HCT116 (cell line): ENCODE data around the gene PRDM1. TPM values are rescaled to one million over a fixed set of nuclear protein-coding genes. Genes with fewer than 3 reads are reported as not detected.
A peak's percentile ranks its signal among the peaks of the same experiment; 100 is the strongest.

Experiments used
- ATAC-seq: fragments of 200-7000 bp; cut with Tn5 transposase; 2 replicates; pipeline ENCODE4 v1.9.1; 2020; ENCODE audit warnings: mild to moderate bottlenecking, moderate library complexity
- BruUV-seq: library from RNA; stranded (reverse); fragments of 400-500 nt; replicated peaks from 2 replicates; lab custom pipeline; 2021; lab: Mats Ljungman, UMichigan
- CTCF ChIA-PET: fragments of 300-600 bp; sonication (Branson Sonifier 250); formaldehyde crosslinking; loops from one replicate; lab custom pipeline; 2021; ENCODE audit warnings: antibody characterized with exemption; lab: Charles Lee
- POLR2A ChIA-PET: fragments of 300-600, 350-600 bp; sonication (Branson Sonifier 250); formaldehyde crosslinking; loops from one replicate; lab custom pipeline; 2021; ENCODE audit warnings: antibody characterized with exemption; lab: Charles Lee
- RAD21 ChIA-PET, 2 experiments: fragments of 300-600 bp; sonication (Branson Sonifier 250); formaldehyde crosslinking; loops; one replicate each; lab custom pipeline; 2023; ENCODE audit warnings: low total read pairs in 2 of 2; ENCODE audit not compliant: uncharacterized antibody in 2 of 2, unreplicated experiment in 2 of 2, low non-redundant PET in 1 of 2; lab: Charles Lee
- DNase-seq: peaks from one replicate; pipeline ENCODE4 v3.0.0-alpha.2; 2010; ENCODE audit warnings: low read depth, low spot score
- H2AFZ ChIP-seq: fragments of 200-600 bp; shearing (Covaris generic), sonication (generic); 2 replicates; pipeline ENCODE4 v1.6.1; 2017; ENCODE audit warnings: low read depth, mixed run types, mixed read lengths, antibody characterized with exemption, low read length; ENCODE audit not compliant: poor library complexity, severe bottlenecking
- H3K27ac ChIP-seq: 2 replicates; pipeline ENCODE4 v1.5.1; 2012; ENCODE audit warnings: low read depth, low read length
- H3K27me3 ChIP-seq: fragments of 200-600 bp; sonication (generic); 2 replicates; pipeline ENCODE4 v1.6.1; 2016; ENCODE audit warnings: mixed run types, low read length, mixed read lengths; ENCODE audit not compliant: insufficient read depth
- H3K36me3 ChIP-seq, 2 experiments: fragments of 200-500 bp in 1 of 2; fragments of 200-600 bp in 1 of 2; sonication (Bioruptor generic) in 1 of 2; sonication (generic) in 1 of 2; 2 replicates each; pipeline versions ENCODE4 v1.5.1 to v1.6.1; 2014 to 2016; ENCODE audit warnings: low read length in 2 of 2, inconsistent platforms in 1 of 2, mixed read lengths in 1 of 2, mixed run types in 1 of 2; ENCODE audit not compliant: insufficient read depth in 2 of 2, control insufficient read depth in 1 of 2
- H3K4me1 ChIP-seq, 2 experiments: fragments of 200-600 bp in 1 of 2; sonication (generic) in 1 of 2; 2 replicates each; pipeline versions ENCODE4 v1.5.1 to v1.6.1; 2012 to 2017; ENCODE audit warnings: low read length in 2 of 2, inconsistent platforms in 1 of 2, mild to moderate bottlenecking in 1 of 2, mixed read lengths in 1 of 2, mixed run types in 1 of 2, moderate library complexity in 1 of 2; ENCODE audit not compliant: insufficient read depth in 2 of 2, control insufficient read depth in 1 of 2
- H3K4me2 ChIP-seq: fragments of 200-600 bp; sonication (generic); 2 replicates; pipeline ENCODE4 v1.6.1; 2017; ENCODE audit warnings: mixed run types, low read length, mixed read lengths
- H3K4me3 ChIP-seq, 2 experiments: fragments of 200-600 bp in 1 of 2; sonication (generic) in 1 of 2; replicated peaks in 1 of 2; 2 replicates each; pipeline ENCODE4 v1.5.1; 2011 to 2016; ENCODE audit warnings: low read length in 2 of 2, control low read depth in 1 of 2, low read depth in 1 of 2, mild to moderate bottlenecking in 1 of 2, mixed read lengths in 1 of 2, mixed run types in 1 of 2
- H3K79me2 ChIP-seq: fragments of 200-600 bp; sonication (generic); 2 replicates; pipeline ENCODE4 v1.6.1; 2017; ENCODE audit warnings: mild to moderate bottlenecking, mixed run types, low read length, moderate library complexity, mixed read lengths; ENCODE audit not compliant: insufficient read depth
- H3K9ac ChIP-seq: fragments of 200-600 bp; sonication (generic); 2 replicates; pipeline ENCODE4 v1.6.1; 2016; ENCODE audit warnings: low read length, mixed read lengths
- H3K9me2 ChIP-seq: fragments of 200-600 bp; sonication (generic), shearing (Covaris generic); 2 replicates; pipeline ENCODE4 v1.6.1; 2017; ENCODE audit warnings: mixed run types, mild to moderate bottlenecking, moderate library complexity; ENCODE audit not compliant: insufficient read depth
- H3K9me3 ChIP-seq, 2 experiments: fragments of 200-500 bp in 1 of 2; fragments of 200-600 bp in 1 of 2; sonication (Bioruptor generic) in 1 of 2; sonication (generic) in 1 of 2; 2 replicates each; pipeline ENCODE4 v1.6.1; 2014 to 2017; ENCODE audit warnings: low read length in 2 of 2, mixed read lengths in 2 of 2, inconsistent platforms in 1 of 2, low read depth in 1 of 2, mild to moderate bottlenecking in 1 of 2, mixed run types in 1 of 2, moderate library complexity in 1 of 2; ENCODE audit not compliant: control insufficient read depth in 1 of 2, insufficient read depth in 1 of 2
- H4K20me1 ChIP-seq: fragments of 200-600 bp; sonication (generic), shearing (Covaris generic); 2 replicates; pipeline ENCODE4 v1.6.1; 2017; ENCODE audit warnings: mixed run types, mild to moderate bottlenecking, moderate library complexity; ENCODE audit not compliant: insufficient read depth
- CBX3 ChIP-seq: IDR thresholded peaks from 2 replicates; pipeline ENCODE4 v1.6.1; 2012; ENCODE audit warnings: low read depth
- EZH2 ChIP-seq: fragments of 200-600 bp; sonication (generic); IDR thresholded peaks from 2 replicates; pipeline ENCODE4 v1.6.1; 2017; ENCODE audit warnings: antibody characterized with exemption, mixed run types
- EZH2phosphoT487 ChIP-seq: fragments of 200-600 bp; IDR thresholded peaks from 2 replicates; pipeline ENCODE4 v1.6.1; 2018; ENCODE audit warnings: antibody characterized with exemption, borderline replicate concordance
- FOSL1 ChIP-seq: IDR thresholded peaks from 2 replicates; pipeline ENCODE4 v1.6.1; 2012; ENCODE audit warnings: low read depth
- POLR2AphosphoS5 ChIP-seq: IDR thresholded peaks from 2 replicates; pipeline ENCODE4 v1.6.1; 2011; ENCODE audit warnings: mild to moderate bottlenecking, low read depth, low read length, moderate library complexity
- RAD21 ChIP-seq: IDR thresholded peaks from 2 replicates; pipeline ENCODE4 v1.6.1; 2012; ENCODE audit warnings: low read depth, mild to moderate bottlenecking
- SP1 ChIP-seq: IDR thresholded peaks from 2 replicates; pipeline ENCODE4 v1.6.1; 2012; ENCODE audit warnings: low read depth
- ZFX ChIP-seq: fragments of 450-650 bp; IDR thresholded peaks from 2 replicates; pipeline ENCODE4 v1.6.1; 2017
- intact Hi-C: fragments of 100-400 bp; cut with micrococcal nuclease; formaldehyde crosslinking; loops from 2 replicates; pipeline ENCODE4 v1.10.0; 2022
- total RNA-seq: library from RNA; stranded (reverse); gene quantifications from one replicate; pipeline ENCODE4 v1.2.1, GENCODE V29; 2021; ENCODE audit not compliant: unreplicated experiment
- TF ChIP-seq, protein P1 (sequence below): IDR thresholded peaks from 2 replicates; pipeline ENCODE4 v1.6.1; 2012
- TF ChIP-seq, protein P2 (sequence below): IDR thresholded peaks from 2 replicates; pipeline ENCODE4 v1.6.1; 2011; ENCODE audit warnings: mild to moderate bottlenecking, low read length, moderate library complexity; ENCODE audit not compliant: insufficient replicate concordance; ENCODE audit errors: extremely low read depth
- TF ChIP-seq, protein P3 (sequence below), 3 experiments: fragments of 200-600 bp in 1 of 3; sonication (generic) in 1 of 3; IDR thresholded peaks in 2 of 3; conservative IDR thresholded peaks in 1 of 3; 2 replicates each; pipeline ENCODE4 v1.5.1; 2012 to 2017; ENCODE audit warnings: low read depth in 2 of 3, low read length in 2 of 3, antibody characterized with exemption in 1 of 3, borderline replicate concordance in 1 of 3, control low read depth in 1 of 3, mild to moderate bottlenecking in 1 of 3, mixed read lengths in 1 of 3, mixed run types in 1 of 3, moderate library complexity in 1 of 3; ENCODE audit not compliant: insufficient read depth in 1 of 3
- TF ChIP-seq, protein P4 (sequence below): IDR thresholded peaks from 2 replicates; pipeline ENCODE4 v1.6.1; 2012; ENCODE audit warnings: low read depth

The PRDM1 gene
- total RNA-seq, 1 experiment from 2014 or later, result 3.4 TPM

DNA sequence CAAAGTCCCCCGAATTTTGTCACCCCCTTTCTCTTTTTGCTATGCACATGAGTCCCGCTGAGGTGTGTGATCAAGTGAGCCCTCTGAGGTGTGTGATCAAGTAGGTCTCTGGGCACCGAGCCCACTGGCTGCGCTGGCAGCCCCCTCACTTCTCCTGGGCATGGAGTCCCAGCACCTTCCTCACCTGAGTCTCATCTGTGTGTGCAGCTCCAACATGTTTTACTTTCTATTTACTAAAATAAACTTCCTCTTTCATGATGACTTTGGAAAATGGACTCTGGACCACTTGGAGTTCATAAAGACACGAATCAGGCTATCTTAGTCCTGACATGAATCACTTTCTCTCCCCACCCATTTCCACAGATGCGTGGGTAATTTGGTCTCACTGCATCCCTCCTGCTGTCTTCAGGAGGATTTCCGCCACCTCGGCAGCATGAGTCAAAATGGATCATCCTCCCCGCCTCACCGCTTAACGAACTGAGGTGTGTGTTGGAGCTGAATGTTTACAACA lies 39.8 kb downstream of the PRDM1 start:
- no peak for DNase-seq
- Histone ChIP-seq H3K4me3 (no peak overlapping the region), H3K36me3 (no peaks in the 10 kb centered on the region), H3K79me2 (no peaks in the 10 kb centered on the region), H3K9ac (no peak overlapping the region), H4K20me1 (no peaks in the 10 kb centered on the region), H3K4me1 (peaks cover 0 to 24% of the 10 kb centered on the region in 2 experiments; a peak in 3 of 4 replicates), H3K27ac (no peak overlapping the region), H3K27me3 (no peaks in the 10 kb centered on the region), H3K9me2 (no peaks in the 10 kb centered on the region), H3K9me3 (no peaks in the 10 kb centered on the region), H3K4me2 (peak overlapping the region; percentile 25; the same call in 1 of the 2 replicates), H2AFZ (no peak overlapping the region)
- TF ChIP-seq RAD21 (no peak), POLR2AphosphoS5 (no peak), SP1 (no peak), FOSL1 (no peak), ZFX (no peak), CBX3 (no peak)
- TF ChIP-seq, protein P1, sequence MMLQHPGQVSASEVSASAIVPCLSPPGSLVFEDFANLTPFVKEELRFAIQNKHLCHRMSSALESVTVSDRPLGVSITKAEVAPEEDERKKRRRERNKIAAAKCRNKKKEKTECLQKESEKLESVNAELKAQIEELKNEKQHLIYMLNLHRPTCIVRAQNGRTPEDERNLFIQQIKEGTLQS, result no peak
- RAD21 ChIA-PET, result no interaction called here
- intact Hi-C loops, result no loop called here
- BruUV-seq, result no TSS peak
- CTCF ChIA-PET, result interaction anchor here (1.3 kb wide), 1 partner anchor 15 kb away, joined by 4 read pairs; no protein-coding TSS in a partner anchor
- POLR2A ChIA-PET, result no interaction called here
- no peak for ATAC-seq

DNA sequence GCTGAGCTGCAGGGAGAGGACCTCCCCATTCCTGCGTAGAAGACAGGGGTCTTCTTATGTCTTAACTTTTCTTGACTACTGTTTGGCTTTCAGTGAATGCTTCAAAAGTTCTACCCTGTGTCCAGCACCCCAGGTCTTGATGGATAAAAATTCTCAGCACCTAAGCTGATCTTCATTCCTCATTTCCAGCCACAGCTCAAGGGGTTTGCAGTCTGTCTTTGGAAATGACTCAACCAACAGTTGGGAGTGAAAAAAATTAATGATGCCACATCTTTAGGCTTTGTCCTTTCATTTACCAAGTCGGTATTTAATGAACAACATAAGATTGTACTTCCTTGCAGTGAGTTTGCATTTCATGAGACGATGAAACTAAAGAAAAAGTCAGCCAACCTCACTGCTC lies 40.3 kb downstream of the PRDM1 start:
- Histone ChIP-seq H3K9me3 (no peaks in the 10 kb centered on the region), H3K4me1 (peaks cover 0 to 24% of the 10 kb centered on the region in 2 experiments; a peak in 3 of 4 replicates), H2AFZ (no peak overlapping the region), H3K36me3 (no peaks in the 10 kb centered on the region), H3K9ac (no peak overlapping the region), H3K27me3 (no peaks in the 10 kb centered on the region), H3K9me2 (no peaks in the 10 kb centered on the region), H3K79me2 (no peaks in the 10 kb centered on the region), H4K20me1 (no peaks in the 10 kb centered on the region), H3K4me3 (no peak overlapping the region), H3K27ac (no peak overlapping the region), H3K4me2 (peak overlapping the region; percentile 25; the same call in 1 of the 2 replicates)
- POLR2A ChIA-PET, result no interaction called here
- BruUV-seq, result no TSS peak
- DNase-seq (no peak), ATAC-seq (no peak)
- intact Hi-C loops, result no loop called here
- RAD21 ChIA-PET, result no interaction called here
- CTCF ChIA-PET, result interaction anchor here (1.3 kb wide), 1 partner anchor 14 kb away, joined by 4 read pairs; no protein-coding TSS in a partner anchor
- no peak for TF ChIP-seq EZH2
- TF ChIP-seq, protein P2, sequence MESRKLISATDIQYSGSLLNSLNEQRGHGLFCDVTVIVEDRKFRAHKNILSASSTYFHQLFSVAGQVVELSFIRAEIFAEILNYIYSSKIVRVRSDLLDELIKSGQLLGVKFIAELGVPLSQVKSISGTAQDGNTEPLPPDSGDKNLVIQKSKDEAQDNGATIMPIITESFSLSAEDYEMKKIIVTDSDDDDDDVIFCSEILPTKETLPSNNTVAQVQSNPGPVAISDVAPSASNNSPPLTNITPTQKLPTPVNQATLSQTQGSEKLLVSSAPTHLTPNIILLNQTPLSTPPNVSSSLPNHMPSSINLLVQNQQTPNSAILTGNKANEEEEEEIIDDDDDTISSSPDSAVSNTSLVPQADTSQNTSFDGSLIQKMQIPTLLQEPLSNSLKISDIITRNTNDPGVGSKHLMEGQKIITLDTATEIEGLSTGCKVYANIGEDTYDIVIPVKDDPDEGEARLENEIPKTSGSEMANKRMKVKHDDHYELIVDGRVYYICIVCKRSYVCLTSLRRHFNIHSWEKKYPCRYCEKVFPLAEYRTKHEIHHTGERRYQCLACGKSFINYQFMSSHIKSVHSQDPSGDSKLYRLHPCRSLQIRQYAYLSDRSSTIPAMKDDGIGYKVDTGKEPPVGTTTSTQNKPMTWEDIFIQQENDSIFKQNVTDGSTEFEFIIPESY, result no peak
- no peak for TF ChIP-seq EZH2phosphoT487
- TF ChIP-seq, protein P3, sequence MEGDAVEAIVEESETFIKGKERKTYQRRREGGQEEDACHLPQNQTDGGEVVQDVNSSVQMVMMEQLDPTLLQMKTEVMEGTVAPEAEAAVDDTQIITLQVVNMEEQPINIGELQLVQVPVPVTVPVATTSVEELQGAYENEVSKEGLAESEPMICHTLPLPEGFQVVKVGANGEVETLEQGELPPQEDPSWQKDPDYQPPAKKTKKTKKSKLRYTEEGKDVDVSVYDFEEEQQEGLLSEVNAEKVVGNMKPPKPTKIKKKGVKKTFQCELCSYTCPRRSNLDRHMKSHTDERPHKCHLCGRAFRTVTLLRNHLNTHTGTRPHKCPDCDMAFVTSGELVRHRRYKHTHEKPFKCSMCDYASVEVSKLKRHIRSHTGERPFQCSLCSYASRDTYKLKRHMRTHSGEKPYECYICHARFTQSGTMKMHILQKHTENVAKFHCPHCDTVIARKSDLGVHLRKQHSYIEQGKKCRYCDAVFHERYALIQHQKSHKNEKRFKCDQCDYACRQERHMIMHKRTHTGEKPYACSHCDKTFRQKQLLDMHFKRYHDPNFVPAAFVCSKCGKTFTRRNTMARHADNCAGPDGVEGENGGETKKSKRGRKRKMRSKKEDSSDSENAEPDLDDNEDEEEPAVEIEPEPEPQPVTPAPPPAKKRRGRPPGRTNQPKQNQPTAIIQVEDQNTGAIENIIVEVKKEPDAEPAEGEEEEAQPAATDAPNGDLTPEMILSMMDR (IDR thresholded peaks at IDR 0.05 in 2 of 3, conservative IDR thresholded peaks at IDR 0.05 in 1 of 3; ENCODE audit: borderline replicate concordance in 1 of 3, insufficient read depth in 1 of 3, low read depth in 2 of 3, low read length in 2 of 3), result no peak
- TF ChIP-seq, protein P4, sequence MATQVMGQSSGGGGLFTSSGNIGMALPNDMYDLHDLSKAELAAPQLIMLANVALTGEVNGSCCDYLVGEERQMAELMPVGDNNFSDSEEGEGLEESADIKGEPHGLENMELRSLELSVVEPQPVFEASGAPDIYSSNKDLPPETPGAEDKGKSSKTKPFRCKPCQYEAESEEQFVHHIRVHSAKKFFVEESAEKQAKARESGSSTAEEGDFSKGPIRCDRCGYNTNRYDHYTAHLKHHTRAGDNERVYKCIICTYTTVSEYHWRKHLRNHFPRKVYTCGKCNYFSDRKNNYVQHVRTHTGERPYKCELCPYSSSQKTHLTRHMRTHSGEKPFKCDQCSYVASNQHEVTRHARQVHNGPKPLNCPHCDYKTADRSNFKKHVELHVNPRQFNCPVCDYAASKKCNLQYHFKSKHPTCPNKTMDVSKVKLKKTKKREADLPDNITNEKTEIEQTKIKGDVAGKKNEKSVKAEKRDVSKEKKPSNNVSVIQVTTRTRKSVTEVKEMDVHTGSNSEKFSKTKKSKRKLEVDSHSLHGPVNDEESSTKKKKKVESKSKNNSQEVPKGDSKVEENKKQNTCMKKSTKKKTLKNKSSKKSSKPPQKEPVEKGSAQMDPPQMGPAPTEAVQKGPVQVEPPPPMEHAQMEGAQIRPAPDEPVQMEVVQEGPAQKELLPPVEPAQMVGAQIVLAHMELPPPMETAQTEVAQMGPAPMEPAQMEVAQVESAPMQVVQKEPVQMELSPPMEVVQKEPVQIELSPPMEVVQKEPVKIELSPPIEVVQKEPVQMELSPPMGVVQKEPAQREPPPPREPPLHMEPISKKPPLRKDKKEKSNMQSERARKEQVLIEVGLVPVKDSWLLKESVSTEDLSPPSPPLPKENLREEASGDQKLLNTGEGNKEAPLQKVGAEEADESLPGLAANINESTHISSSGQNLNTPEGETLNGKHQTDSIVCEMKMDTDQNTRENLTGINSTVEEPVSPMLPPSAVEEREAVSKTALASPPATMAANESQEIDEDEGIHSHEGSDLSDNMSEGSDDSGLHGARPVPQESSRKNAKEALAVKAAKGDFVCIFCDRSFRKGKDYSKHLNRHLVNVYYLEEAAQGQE, result no peak
